ENCODE results near the gene ARHGAP26. TPM values are rescaled to one million over a fixed set of nuclear protein-coding genes. Genes with fewer than 3 reads are reported as not detected.

ARHGAP26 gene
- total RNA-seq, 1 experiment from 2014 or later = 79.8 TPM

DNA sequence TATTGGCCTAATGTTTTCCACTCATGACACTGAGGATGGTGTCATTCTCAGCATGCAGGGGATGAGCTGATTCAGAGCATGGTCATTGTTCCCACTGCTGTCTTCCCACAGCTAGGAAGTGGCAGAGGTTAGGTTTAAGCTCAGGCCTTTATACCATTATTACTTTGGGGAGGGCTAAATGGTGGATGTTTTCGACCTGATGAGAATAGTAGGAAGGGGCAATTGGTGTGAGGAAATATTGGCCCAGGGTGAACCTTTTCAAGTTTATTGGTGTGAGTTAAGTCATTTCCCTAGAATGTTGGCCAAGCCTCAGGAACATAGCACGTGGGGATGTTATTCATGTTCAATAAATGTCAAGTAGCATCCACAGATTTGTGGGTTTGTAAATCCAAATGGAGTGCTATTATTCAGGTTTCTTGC, 59.6 kb downstream of the ARHGAP26 start:
- Histone ChIP-seq H3K4me3 (ENCODE audit: low read depth, low read length) (no peak overlapping the region), H3K4me1 (peaks cover 89% of the 10 kb centered on the region), H3K36me3 (ENCODE audit: control insufficient read depth, insufficient read depth, low read length) (no peaks in the 10 kb centered on the region), H3K27me3 (replicated peaks; ENCODE audit: control insufficient read depth, insufficient read depth, low read length) (no peaks in the 10 kb centered on the region), H3K9me3 (no peaks in the 10 kb centered on the region)
- no peaks in the 10 kb centered on the region for H3K27me3 Mint-ChIP-seq (ENCODE audit: insufficient read depth, unreplicated experiment)
- no peak overlapping the region for H3K4me3 Mint-ChIP-seq (ENCODE audit: unreplicated experiment)
- peaks cover 9% of the 10 kb centered on the region for H3K36me3 Mint-ChIP-seq (ENCODE audit: insufficient read depth, unreplicated experiment)
- TF ChIP-seq, protein P1, sequence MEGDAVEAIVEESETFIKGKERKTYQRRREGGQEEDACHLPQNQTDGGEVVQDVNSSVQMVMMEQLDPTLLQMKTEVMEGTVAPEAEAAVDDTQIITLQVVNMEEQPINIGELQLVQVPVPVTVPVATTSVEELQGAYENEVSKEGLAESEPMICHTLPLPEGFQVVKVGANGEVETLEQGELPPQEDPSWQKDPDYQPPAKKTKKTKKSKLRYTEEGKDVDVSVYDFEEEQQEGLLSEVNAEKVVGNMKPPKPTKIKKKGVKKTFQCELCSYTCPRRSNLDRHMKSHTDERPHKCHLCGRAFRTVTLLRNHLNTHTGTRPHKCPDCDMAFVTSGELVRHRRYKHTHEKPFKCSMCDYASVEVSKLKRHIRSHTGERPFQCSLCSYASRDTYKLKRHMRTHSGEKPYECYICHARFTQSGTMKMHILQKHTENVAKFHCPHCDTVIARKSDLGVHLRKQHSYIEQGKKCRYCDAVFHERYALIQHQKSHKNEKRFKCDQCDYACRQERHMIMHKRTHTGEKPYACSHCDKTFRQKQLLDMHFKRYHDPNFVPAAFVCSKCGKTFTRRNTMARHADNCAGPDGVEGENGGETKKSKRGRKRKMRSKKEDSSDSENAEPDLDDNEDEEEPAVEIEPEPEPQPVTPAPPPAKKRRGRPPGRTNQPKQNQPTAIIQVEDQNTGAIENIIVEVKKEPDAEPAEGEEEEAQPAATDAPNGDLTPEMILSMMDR (IDR thresholded peaks at IDR 0.05; ENCODE audit: insufficient read depth in 1 of 2, low read depth in 1 of 2, low read length in 1 of 2, severe bottlenecking in 1 of 2, unreplicated experiment in 1 of 2) = no peak
- no peak for DNase-seq
- BruUV-seq (replicated peaks) = no TSS peak
- H3K4me1 Mint-ChIP-seq (ENCODE audit: low read depth, unreplicated experiment) = peaks cover 63% of the 10 kb centered on the region
- ChIA-PET CTCF (interaction anchor here (1.3 kb wide), 1 partner anchor 59 kb away, joined by 4 read pairs; no protein-coding TSS in a partner anchor), POLR2A (no interaction called here)
- intact Hi-C loops (cut with micrococcal nuclease; ENCODE audit: unreplicated experiment) = no loop called here
- peak overlapping the region; percentile 26 for H3K27ac Mint-ChIP-seq (ENCODE audit: unreplicated experiment)
- no peaks in the 10 kb centered on the region for H3K9me3 Mint-ChIP-seq (ENCODE audit: unreplicated experiment)

GRCh38 chr5:142830241-142831008, 60.2 kb downstream of the ARHGAP26 start:
- no peaks in the 10 kb centered on the region for H3K9me3 ChIP-seq
- H3K4me1 Mint-ChIP-seq (ENCODE audit: low read depth, unreplicated experiment) = peaks cover 69% of the 10 kb centered on the region
- ChIA-PET POLR2A (no interaction called here), CTCF (interaction anchor here (1.3 kb wide), 1 partner anchor 59 kb away, joined by 4 read pairs; no protein-coding TSS in a partner anchor)
- H3K27ac Mint-ChIP-seq (ENCODE audit: unreplicated experiment) = peak overlapping the region; percentile 31
- H3K9me3 Mint-ChIP-seq (ENCODE audit: unreplicated experiment) = no peaks in the 10 kb centered on the region
- H3K27me3 ChIP-seq (replicated peaks; ENCODE audit: control insufficient read depth, insufficient read depth, low read length) = no peaks in the 10 kb centered on the region
- TF ChIP-seq, protein P1 (IDR thresholded peaks at IDR 0.05; ENCODE audit: insufficient read depth in 1 of 2, low read depth in 1 of 2, low read length in 1 of 2, severe bottlenecking in 1 of 2, unreplicated experiment in 1 of 2) = no peak
- no peak overlapping the region for H3K4me3 ChIP-seq (ENCODE audit: low read depth, low read length)
- intact Hi-C loops (cut with micrococcal nuclease; ENCODE audit: unreplicated experiment) = no loop called here
- H3K4me3 Mint-ChIP-seq (ENCODE audit: unreplicated experiment) = no peak overlapping the region
- H3K27me3 Mint-ChIP-seq (ENCODE audit: insufficient read depth, unreplicated experiment) = no peaks in the 10 kb centered on the region
- no peaks in the 10 kb centered on the region for H3K36me3 ChIP-seq (ENCODE audit: control insufficient read depth, insufficient read depth, low read length)
- H3K36me3 Mint-ChIP-seq (ENCODE audit: insufficient read depth, unreplicated experiment) = peaks cover 10% of the 10 kb centered on the region
- no peak for DNase-seq
- no TSS peak for BruUV-seq (replicated peaks)
- H3K4me1 ChIP-seq = peaks cover 89% of the 10 kb centered on the region

DNA sequence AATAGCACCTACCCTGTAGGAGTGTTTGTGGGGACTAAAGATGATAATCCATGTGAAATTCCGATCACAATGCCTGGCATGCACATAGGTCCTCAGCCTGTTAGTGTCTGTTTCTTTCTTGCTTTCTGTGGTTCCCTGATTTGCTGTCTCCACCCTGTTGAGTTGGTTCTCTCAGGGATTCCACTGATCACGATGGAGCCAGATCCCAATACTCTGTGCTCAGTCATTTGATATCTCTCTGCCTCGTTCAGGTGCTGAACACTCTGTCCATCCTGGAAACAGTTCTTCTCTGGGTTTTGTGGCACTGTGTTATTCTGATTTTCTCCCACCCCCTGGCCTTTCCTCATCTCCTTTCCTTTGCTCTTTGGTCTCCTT, 60.8 kb downstream of the ARHGAP26 start:
- H3K27me3 Mint-ChIP-seq (ENCODE audit: insufficient read depth, unreplicated experiment) = no peaks in the 10 kb centered on the region
- BruUV-seq (replicated peaks) = no TSS peak
- Histone ChIP-seq H3K36me3 (ENCODE audit: control insufficient read depth, insufficient read depth, low read length) (no peaks in the 10 kb centered on the region), H3K4me3 (ENCODE audit: low read depth, low read length) (no peak overlapping the region), H3K27me3 (replicated peaks; ENCODE audit: control insufficient read depth, insufficient read depth, low read length) (no peaks in the 10 kb centered on the region), H3K4me1 (peaks cover 91% of the 10 kb centered on the region), H3K9me3 (no peaks in the 10 kb centered on the region)
- peaks cover 9% of the 10 kb centered on the region for H3K36me3 Mint-ChIP-seq (ENCODE audit: insufficient read depth, unreplicated experiment)
- H3K27ac Mint-ChIP-seq (ENCODE audit: unreplicated experiment) = peak overlapping the region; percentile 31
- no peak for DNase-seq
- H3K4me1 Mint-ChIP-seq (ENCODE audit: low read depth, unreplicated experiment) = peaks cover 66% of the 10 kb centered on the region
- CTCF ChIA-PET = interaction anchor here (1.3 kb wide), 1 partner anchor 60 kb away, joined by 4 read pairs; no protein-coding TSS in a partner anchor
- TF ChIP-seq, protein P1 (IDR thresholded peaks at IDR 0.05; ENCODE audit: insufficient read depth in 1 of 2, low read depth in 1 of 2, low read length in 1 of 2, severe bottlenecking in 1 of 2, unreplicated experiment in 1 of 2) = no peak
- intact Hi-C loops (cut with micrococcal nuclease; ENCODE audit: unreplicated experiment) = no loop called here
- H3K9me3 Mint-ChIP-seq (ENCODE audit: unreplicated experiment) = no peaks in the 10 kb centered on the region
- POLR2A ChIA-PET = no interaction called here
- no peak overlapping the region for H3K4me3 Mint-ChIP-seq (ENCODE audit: unreplicated experiment)
